ENCODE measurements around the gene NDFIP2.
"Not testable (repeated sequence)": the region's sequence is repeated elsewhere in the genome, so short reads cannot be mapped to it uniquely, and the experiment has no call there.

The NDFIP2 gene

DNA sequence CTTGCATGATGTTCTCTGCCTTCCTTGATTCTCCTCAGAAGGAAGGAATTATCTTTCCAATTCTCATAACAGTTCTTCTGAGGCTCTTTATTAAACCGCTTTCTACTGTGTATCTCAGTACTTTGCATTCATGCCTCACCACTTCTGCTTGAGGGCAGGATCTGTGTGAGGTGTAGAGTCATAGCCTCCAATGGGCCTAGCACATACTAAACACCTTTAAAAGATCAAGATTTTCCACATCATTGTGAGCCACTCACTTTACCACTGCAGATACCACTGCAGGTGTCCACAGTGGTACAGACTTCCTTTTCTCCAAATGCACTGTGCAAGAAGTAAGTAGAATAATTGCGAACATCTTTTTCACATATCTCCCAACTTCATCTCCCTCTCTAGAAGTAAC, 76.7 kb downstream of the NDFIP2 start:
- H3K36me3 ChIP-seq (ENCODE audit: insufficient read depth, low read length): no peaks in the 10 kb centered on the region
- H3K9ac ChIP-seq (ENCODE audit: insufficient read length): no peak overlapping the region

DNA sequence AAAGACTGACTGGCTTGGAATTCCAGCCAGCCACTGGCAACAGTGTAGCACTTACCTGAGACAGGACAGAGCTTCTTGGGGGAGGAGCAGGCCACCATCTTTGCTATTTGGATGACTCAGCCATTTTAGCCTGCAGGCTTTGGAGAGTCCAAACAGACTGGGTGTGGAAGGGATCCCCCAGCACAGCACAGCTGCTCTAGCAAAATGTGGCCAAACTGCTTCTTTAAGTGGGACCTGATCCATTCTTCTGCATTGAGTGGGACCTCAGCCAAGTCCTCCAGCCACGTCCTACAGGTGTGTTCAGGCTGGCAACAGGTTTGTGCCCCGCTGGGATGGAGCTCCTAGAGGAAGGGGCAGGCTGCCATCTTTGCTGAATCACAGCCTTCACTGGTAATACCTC, 80.0 kb downstream of the NDFIP2 start:
- H3K36me3 ChIP-seq (ENCODE audit: insufficient read depth, low read length): no peaks in the 10 kb centered on the region
- H3K9me3 ChIP-seq (ENCODE audit: low read depth, low read length): peaks cover 5% of the 10 kb centered on the region; the same call in 1 of the 2 replicates
- no peak for DNase-seq (ENCODE audit: low read depth, low spot score)
- H3K4me3 ChIP-seq: no peak overlapping the region
- no peak overlapping the region for H3K9ac ChIP-seq (ENCODE audit: insufficient read length)
- no peak overlapping the region for H3K27ac ChIP-seq
- TF ChIP-seq FOXP2 (optimal IDR thresholded peaks at IDR 0.05; ENCODE audit: control extremely low read depth, extremely low read length, insufficient read depth) (no peak), EZH2 (IDR thresholded peaks at IDR 0.05) (no peak), POLR2AphosphoS5 (IDR thresholded peaks at IDR 0.05; ENCODE audit: borderline replicate concordance, low read depth, low read length) (no peak)

More for the DNA sequence above, 76.7 kb downstream of the NDFIP2 start:
- Histone ChIP-seq H3K9me3 (ENCODE audit: low read depth, low read length) (no peaks in the 10 kb centered on the region), H3K4me3 (no peak overlapping the region), H3K27ac (no peak overlapping the region)
- TF ChIP-seq FOXP2 (optimal IDR thresholded peaks at IDR 0.05; ENCODE audit: control extremely low read depth, extremely low read length, insufficient read depth): no peak
- TF ChIP-seq POLR2AphosphoS5 (IDR thresholded peaks at IDR 0.05; ENCODE audit: borderline replicate concordance, low read depth, low read length): no peak
- no peak for DNase-seq (ENCODE audit: low read depth, low spot score)

DNA sequence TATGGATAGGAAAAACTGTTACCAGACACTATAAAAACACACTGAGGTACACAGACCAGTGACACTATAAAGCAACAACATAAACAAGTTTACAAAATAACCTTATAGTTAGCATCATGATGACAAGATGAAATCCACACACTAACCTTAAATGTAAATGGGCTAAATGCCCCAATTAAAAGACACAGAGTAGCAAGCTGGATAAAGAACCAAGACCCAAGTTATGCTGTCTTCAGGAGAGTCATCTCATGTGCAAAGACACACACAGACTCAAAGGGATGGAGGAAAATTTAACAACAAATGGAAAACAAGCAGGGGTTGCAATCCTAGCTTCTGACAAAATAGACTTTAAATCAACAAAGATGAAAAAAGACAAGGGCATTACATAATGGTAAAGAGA, 81.6 kb downstream of the NDFIP2 start:
- H3K9me3 ChIP-seq (ENCODE audit: low read depth, low read length): peaks cover 5% of the 10 kb centered on the region; the same call in 1 of the 2 replicates
- H3K27ac ChIP-seq: no peak overlapping the region
- no peaks in the 10 kb centered on the region for H3K36me3 ChIP-seq (ENCODE audit: insufficient read depth, low read length)
- TF ChIP-seq POLR2AphosphoS5 (IDR thresholded peaks at IDR 0.05; ENCODE audit: borderline replicate concordance, low read depth, low read length) (no peak), EZH2 (IDR thresholded peaks at IDR 0.05) (no peak), FOXP2 (optimal IDR thresholded peaks at IDR 0.05; ENCODE audit: control extremely low read depth, extremely low read length, insufficient read depth) (no peak)
- DNase-seq (ENCODE audit: low read depth, low spot score): no peak
- no peak overlapping the region for H3K4me3 ChIP-seq
- no peak overlapping the region for H3K9ac ChIP-seq (ENCODE audit: insufficient read length)

DNA sequence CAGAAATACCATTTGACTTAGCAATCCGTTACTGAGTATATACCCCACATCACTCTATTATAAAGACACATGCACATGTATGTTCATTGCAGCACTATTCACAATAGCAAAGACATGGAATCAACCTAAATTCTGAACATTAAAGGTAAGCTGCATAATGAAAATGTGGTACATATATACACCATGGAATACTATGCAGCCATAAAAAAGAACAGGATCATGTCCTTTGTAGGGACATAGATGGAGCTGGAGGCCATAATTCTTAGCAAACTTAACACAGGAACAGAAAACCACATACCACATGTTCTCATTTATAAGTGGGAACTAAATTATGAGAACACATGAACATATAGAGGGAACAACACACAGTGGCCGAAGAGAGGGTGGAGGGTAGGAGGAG, 85.2 kb downstream of the NDFIP2 start:
- TF ChIP-seq EZH2 (IDR thresholded peaks at IDR 0.05): no peak
- TF ChIP-seq POLR2AphosphoS5 (IDR thresholded peaks at IDR 0.05; ENCODE audit: borderline replicate concordance, low read depth, low read length): no peak
- TF ChIP-seq FOXP2 (optimal IDR thresholded peaks at IDR 0.05; ENCODE audit: control extremely low read depth, extremely low read length, insufficient read depth): no peak
- peaks cover 5% of the 10 kb centered on the region; the same call in 1 of the 2 replicates for H3K9me3 ChIP-seq (ENCODE audit: low read depth, low read length)

DNA sequence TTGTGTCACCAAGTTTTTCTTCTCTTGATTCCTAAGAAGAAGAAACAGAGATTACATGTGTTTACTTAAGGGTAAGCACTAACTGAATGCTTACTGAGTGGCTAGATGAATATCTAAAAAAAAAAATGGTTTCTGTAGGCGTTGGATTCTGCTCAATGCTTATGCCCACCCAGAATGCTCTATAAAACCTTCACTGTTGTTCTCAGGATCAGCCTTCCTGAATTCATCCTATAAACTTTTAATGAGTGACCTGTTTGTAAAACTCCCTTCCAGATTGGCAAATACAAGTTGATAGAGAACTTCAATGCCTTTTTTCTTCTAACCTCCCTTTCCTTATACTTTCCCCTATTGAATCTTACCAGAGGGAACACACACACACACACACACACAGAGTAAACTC, 90.2 kb downstream of the NDFIP2 start:
- no peak for TF ChIP-seq FOXP2 (optimal IDR thresholded peaks at IDR 0.05; ENCODE audit: control extremely low read depth, extremely low read length, insufficient read depth)
- no peak for TF ChIP-seq EZH2 (IDR thresholded peaks at IDR 0.05)
- TF ChIP-seq POLR2AphosphoS5 (IDR thresholded peaks at IDR 0.05; ENCODE audit: borderline replicate concordance, low read depth, low read length): no peak
- Histone ChIP-seq H3K9me3 (ENCODE audit: low read depth, low read length) (no peaks in the 10 kb centered on the region), H3K4me3 (no peak overlapping the region), H3K36me3 (ENCODE audit: insufficient read depth, low read length) (no peaks in the 10 kb centered on the region), H3K27ac (no peak overlapping the region), H3K9ac (ENCODE audit: insufficient read length) (no peak overlapping the region)
- DNase-seq (ENCODE audit: low read depth, low spot score): no peak

More for the DNA sequence above, 85.2 kb downstream of the NDFIP2 start:
- DNase-seq (ENCODE audit: low read depth, low spot score): no peak
- H3K4me3 ChIP-seq: no peak overlapping the region
- no peak overlapping the region for H3K9ac ChIP-seq (ENCODE audit: insufficient read length)
- H3K27ac ChIP-seq: no peak overlapping the region
- no peaks in the 10 kb centered on the region for H3K36me3 ChIP-seq (ENCODE audit: insufficient read depth, low read length)

DNA sequence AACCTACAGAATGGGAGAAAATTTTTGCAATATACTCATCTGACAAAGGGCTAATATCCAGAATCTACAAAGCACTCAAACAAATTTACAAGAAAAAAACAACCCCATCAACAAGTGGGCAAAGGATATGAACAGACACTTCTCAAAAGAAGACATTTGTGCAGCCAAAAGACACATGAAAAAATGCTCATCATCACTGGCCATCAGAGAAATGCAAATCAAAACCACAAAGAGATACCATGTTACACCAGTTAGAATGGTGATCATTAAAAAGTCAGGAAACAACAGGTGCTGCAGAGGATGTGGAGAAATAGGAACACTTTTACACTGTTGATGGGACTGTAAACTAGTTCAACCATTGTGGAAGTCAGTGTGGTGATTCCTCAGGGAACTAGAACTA, 92.9 kb downstream of the NDFIP2 start:
- H3K9ac ChIP-seq (ENCODE audit: insufficient read length); H3K36me3 ChIP-seq (ENCODE audit: insufficient read depth, low read length): not testable (repeated sequence)

DNA sequence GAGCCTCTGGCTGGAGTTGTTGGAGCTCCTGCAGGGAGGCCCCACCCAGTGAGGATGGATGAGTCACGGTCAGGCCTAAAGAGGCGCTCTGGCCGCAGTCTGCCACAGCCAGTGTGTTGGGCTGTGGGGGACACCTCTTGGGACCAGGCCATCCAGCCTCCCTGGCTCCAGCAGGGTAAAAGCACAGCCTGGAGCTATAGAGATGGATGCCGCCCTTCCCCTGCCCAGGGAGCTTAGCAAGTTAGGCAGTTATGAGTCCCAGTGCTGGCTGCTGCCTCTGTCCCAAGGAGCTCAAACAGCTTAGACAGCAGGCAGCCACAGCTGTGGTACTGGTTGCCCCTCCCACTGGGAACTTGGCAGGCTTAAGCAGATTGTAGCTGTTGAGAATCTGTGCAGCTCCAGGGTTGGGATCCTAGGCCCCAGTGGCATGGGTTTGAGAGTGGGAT, 100.9 kb downstream of the NDFIP2 start:
- DNase-seq (ENCODE audit: low read depth, low spot score): no peak
- no peak for TF ChIP-seq POLR2AphosphoS5 (IDR thresholded peaks at IDR 0.05; ENCODE audit: borderline replicate concordance, low read depth, low read length)
- no peak for TF ChIP-seq EZH2 (IDR thresholded peaks at IDR 0.05)
- no peak for TF ChIP-seq FOXP2 (optimal IDR thresholded peaks at IDR 0.05; ENCODE audit: control extremely low read depth, extremely low read length, insufficient read depth)
- no peak overlapping the region for H3K4me3 ChIP-seq
- no peaks in the 10 kb centered on the region for H3K9me3 ChIP-seq (ENCODE audit: low read depth, low read length)
- no peak overlapping the region for H3K27ac ChIP-seq
- no peaks in the 10 kb centered on the region for H3K36me3 ChIP-seq (ENCODE audit: insufficient read depth, low read length)
- no peak overlapping the region for H3K9ac ChIP-seq (ENCODE audit: insufficient read length)

More for the DNA sequence above, 92.9 kb downstream of the NDFIP2 start:
- not testable (repeated sequence) for H3K4me3 ChIP-seq; H3K9me3 ChIP-seq (ENCODE audit: low read depth, low read length); H3K27ac ChIP-seq; DNase-seq (ENCODE audit: low read depth, low spot score)

DNA sequence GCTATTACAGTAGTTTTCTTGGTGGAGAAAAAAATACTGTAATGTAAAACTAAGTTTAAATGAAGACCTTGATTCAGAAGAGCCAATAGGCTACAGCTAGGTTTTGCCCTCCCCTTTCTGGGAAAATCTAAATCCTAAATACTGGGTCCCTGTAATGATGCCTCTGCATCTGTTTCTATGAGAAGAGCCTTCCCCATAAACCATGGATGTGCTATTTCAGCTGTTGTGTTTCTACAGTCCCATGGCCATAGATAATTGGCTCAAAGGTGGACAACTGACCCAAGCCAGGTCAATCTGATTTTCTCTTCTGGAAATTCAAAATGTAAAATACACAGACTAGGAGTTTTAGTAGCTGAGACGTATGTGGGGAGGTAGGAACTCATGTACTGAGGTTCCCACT, 101.9 kb downstream of the NDFIP2 start:
- Histone ChIP-seq H3K4me3 (no peak overlapping the region), H3K9ac (ENCODE audit: insufficient read length) (no peak overlapping the region), H3K27ac (no peak overlapping the region), H3K36me3 (ENCODE audit: insufficient read depth, low read length) (no peaks in the 10 kb centered on the region), H3K9me3 (ENCODE audit: low read depth, low read length) (no peaks in the 10 kb centered on the region)
- DNase-seq (ENCODE audit: low read depth, low spot score): no peak
- TF ChIP-seq EZH2 (IDR thresholded peaks at IDR 0.05) (no peak), FOXP2 (optimal IDR thresholded peaks at IDR 0.05; ENCODE audit: control extremely low read depth, extremely low read length, insufficient read depth) (no peak), POLR2AphosphoS5 (IDR thresholded peaks at IDR 0.05; ENCODE audit: borderline replicate concordance, low read depth, low read length) (no peak)

DNA sequence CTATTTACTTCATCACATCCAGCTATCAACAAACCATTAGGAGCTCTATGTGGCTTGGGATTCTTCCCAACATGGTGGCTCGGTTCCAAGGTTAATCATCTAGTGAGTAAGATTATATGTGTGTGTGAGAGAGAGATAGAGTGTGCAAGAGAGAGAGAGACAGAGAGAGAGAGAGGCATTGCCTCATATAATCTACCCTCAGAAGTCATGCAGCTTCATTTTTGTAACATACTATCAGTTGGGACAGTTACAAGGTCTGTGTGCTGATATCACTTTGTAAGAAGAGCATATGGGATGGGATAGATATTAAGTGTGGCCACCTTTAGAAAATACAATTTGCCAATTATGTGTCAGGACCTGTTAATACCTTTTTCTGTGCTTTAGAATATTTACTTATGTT, 104.1 kb downstream of the NDFIP2 start:
- Histone ChIP-seq H3K9ac (ENCODE audit: insufficient read length) (no peak overlapping the region), H3K27ac (no peak overlapping the region), H3K9me3 (ENCODE audit: low read depth, low read length) (no peaks in the 10 kb centered on the region), H3K4me3 (no peak overlapping the region), H3K36me3 (ENCODE audit: insufficient read depth, low read length) (no peaks in the 10 kb centered on the region)
- TF ChIP-seq POLR2AphosphoS5 (IDR thresholded peaks at IDR 0.05; ENCODE audit: borderline replicate concordance, low read depth, low read length) (no peak), FOXP2 (optimal IDR thresholded peaks at IDR 0.05; ENCODE audit: control extremely low read depth, extremely low read length, insufficient read depth) (no peak), EZH2 (IDR thresholded peaks at IDR 0.05) (no peak)
- no peak for DNase-seq (ENCODE audit: low read depth, low spot score)

Data from SK-N-MC (cell line).